NCI-H82 treated with DMSO at 0.1 percent for 48 hours (cell line): ENCODE data around the gene HSP90B1.

ENCODE experiments used
- DNase-seq: peaks from one replicate; lab custom pipeline; 2025; ENCODE audit not compliant: unreplicated experiment; lab: John Stamatoyannopoulos, UW

The HSP90B1 gene

GRCh38 chr12:103929046-103929783 is 995 bp upstream of the HSP90B1 start:
- peak; percentile 81 for DNase-seq

DNA sequence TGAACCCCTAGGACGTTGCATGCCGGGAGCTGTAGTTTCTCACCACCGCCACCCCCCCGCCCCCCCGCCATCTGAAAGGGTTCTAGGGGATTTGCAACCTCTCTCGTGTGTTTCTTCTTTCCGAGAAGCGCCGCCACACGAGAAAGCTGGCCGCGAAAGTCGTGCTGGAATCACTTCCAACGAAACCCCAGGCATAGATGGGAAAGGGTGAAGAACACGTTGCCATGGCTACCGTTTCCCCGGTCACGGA is 501 bp upstream of the HSP90B1 start:
- peak; percentile 95 for DNase-seq

- DNase-seq, result no peak
These were observed 851 bp downstream of the HSP90B1 start for GRCh38 chr12:103930787-103931735.

- DNase-seq, result no peak
These were observed 3.0 kb downstream of the HSP90B1 start for GRCh38 chr12:103933237-103933636.

DNA sequence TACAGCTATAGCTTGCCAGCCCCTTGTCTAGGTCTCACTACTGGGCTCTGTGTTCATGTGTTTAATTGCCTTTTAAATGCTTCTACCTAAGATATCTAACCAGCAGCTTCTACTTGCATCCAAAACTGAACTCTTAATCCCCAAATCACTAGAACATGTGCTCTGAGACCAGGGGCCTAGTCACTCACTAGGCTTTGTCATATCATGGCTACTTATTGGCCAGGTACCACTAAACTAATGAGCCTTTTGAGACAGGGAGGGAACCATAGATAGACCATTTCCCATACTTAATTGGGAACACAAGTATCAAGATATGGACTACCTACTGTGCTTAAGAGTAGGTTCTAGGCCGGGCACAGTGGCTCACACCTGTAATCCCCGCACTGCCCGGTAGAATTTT is 6.5 kb downstream of the HSP90B1 start:
- no peak for DNase-seq

GRCh38 chr12:103944964-103945363 is 14.8 kb downstream of the HSP90B1 start:
- no peak for DNase-seq

GRCh38 chr12:103947871-103948555 is 17.8 kb downstream of the HSP90B1 start:
- DNase-seq, result no peak

GRCh38 chr12:103948746-103949406 is 18.7 kb downstream of the HSP90B1 start:
- DNase-seq, result no peak

- no peak for DNase-seq
These were observed 22.3 kb downstream of the HSP90B1 start for GRCh38 chr12:103952497-103952896.

GRCh38 chr12:103955811-103956508 is 25.8 kb downstream of the HSP90B1 start:
- DNase-seq, result no peak

DNA sequence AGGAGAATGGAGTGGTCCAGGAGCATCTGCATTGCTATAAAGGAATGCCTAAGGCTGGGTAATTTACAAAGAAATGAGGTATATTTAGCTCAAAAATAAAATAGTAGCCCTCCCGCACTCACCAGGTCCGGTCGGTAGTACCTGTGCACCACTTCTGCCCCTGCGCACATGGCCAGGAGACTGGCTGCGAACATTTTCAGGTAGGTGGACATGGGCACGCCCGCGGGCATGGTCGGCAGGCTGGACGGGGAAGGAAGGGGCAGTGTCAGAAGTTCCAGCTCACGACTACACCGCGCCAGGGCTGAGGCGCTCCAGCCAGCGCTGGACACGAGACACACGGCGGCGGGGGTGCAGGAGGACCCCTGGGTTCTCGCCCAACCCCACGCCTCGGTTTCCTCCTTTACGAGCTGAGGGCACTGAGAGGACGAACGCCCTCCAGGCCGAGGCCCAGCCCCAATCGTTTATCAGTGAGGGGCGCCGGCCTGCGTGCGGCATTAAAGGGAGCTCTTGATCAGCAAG is 26.4 kb downstream of the HSP90B1 start:
- DNase-seq, result no peak

DNA sequence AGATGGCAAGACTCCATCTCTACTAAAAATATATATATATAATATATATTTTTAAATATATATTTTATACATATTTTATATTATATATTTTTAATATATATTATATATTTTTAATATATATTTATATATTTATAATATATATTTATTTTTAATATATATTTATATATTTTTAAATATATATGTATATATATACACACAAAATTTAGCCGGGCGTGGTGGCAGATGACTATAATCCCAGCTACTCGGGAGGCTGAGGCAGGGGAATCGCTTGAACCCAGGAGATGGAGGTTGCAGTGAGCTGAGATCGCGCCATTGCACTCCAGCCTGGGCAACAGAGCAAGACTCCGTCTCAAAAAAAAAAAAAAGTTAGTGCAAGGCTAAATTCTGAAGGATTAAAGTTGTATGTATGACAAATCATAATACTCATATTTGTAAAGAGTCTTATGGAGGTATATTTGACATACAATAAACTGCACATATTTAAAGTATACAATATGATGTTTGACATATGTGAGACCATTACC is 27.7 kb downstream of the HSP90B1 start:
- no peak for DNase-seq

- DNase-seq, result no peak
These were observed 28.4 kb downstream of the HSP90B1 start for GRCh38 chr12:103958621-103959020.

GRCh38 chr12:103960616-103961227 is 30.5 kb downstream of the HSP90B1 start:
- DNase-seq, result no peak

DNA sequence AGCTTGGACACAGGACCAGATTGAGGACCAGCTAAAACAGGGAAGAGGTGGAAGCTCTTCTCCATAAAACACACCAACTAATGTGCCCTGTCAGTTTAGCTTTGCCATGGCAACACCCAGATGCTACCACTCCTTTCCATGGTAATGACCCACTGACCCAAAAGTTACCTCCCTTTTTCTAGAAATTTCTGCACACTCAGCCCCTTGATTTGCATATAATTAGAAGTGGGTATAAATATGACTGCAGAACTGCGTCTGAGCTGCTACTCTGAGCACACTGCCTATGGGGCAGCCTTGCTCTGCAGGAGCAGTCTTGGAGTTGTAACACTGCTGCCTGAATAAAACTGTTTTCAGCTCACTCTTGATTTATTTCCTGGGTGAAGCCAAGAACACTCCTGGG is 32.3 kb downstream of the HSP90B1 start:
- no peak for DNase-seq

- no peak for DNase-seq
These were observed 34.6 kb downstream of the HSP90B1 start for GRCh38 chr12:103964805-103965204.

GRCh38 chr12:103965255-103965589 is 35.0 kb downstream of the HSP90B1 start:
- no peak for DNase-seq

- DNase-seq, result peak; percentile 96
These were observed 35.6 kb downstream of the HSP90B1 start, which contains the start of gene TDG for GRCh38 chr12:103965590-103966504. Gene TDG, plus strand, starts transcription at chr12:103965872. Its CDS starts 166 bp downstream, at chr12:103966038.

GRCh38 chr12:103966736-103967135 is 36.5 kb downstream of the HSP90B1 start:
- no peak for DNase-seq
